ENCODE measurements around the gene TMEM221. TPM values are rescaled to one million over a fixed set of nuclear protein-coding genes. Genes with fewer than 3 reads are reported as not detected.

The TMEM221 gene
- total RNA-seq, 2 donors from 2014 or later = 3.5 to 4.8 TPM

DNA sequence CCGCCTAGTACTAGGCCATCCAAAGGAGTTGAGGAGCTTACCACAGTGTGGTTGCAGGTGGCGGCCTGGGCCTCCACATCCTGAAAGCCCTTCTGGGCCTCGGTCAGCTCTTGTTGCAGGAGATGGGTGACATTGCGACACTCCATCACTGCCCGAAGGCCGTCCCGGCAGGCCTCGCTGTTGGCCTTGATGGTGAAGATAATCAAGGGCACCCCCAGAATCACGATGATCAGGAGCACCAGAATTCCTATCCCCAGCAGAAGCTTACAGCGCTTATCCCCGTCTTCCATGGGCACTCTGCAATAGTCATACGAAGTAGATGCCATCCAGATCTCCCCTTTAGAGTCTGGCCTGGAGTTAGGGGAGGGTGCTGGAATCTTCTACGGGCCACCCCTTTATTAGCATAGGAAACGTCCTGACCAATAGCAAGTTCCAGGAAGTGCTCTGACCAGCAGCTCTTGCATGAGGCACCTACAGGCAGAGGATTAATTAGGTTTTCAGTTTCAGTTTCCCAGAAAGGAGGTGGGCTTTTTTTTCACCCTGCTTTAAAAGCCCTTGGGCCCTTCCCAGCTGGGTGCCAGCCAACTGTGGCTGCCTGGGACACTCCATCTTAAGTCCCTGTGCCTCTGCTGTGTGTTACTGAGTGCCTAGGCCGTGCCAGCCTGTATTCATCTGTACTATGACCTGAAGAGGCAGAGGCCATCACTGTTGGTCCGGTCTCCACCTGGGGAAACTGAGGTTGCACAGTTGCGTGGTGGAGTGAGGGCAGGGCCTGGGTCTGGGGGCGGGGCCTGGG lies 43.0 kb downstream of the TMEM221 start, which contains the start of gene BST2:
TSS of gene BST2 (minus strand) at position 381 of the 796 bp plus-strand sequence. CDS start at position 326, 55 bp downstream.
- Mint-ChIP-seq H3K27me3 (ENCODE audit: insufficient read depth) (no peaks in the 10 kb centered on the region), H3K4me1 (peaks cover 13% of the 10 kb centered on the region), H3K9me3 (no peaks in the 10 kb centered on the region), H3K27ac (peak within 1 kb of the TSS; percentile 94), H3K4me3 (peak within 1 kb of the TSS; percentile 72), H3K36me3 (ENCODE audit: low read depth) (peaks cover 5% of the 10 kb centered on the region)
- H3K4me1 ChIP-seq (ENCODE audit: control insufficient read depth, insufficient read depth, low read length) = peaks cover 19% of the 10 kb centered on the region
- TF ChIP-seq, protein P1, sequence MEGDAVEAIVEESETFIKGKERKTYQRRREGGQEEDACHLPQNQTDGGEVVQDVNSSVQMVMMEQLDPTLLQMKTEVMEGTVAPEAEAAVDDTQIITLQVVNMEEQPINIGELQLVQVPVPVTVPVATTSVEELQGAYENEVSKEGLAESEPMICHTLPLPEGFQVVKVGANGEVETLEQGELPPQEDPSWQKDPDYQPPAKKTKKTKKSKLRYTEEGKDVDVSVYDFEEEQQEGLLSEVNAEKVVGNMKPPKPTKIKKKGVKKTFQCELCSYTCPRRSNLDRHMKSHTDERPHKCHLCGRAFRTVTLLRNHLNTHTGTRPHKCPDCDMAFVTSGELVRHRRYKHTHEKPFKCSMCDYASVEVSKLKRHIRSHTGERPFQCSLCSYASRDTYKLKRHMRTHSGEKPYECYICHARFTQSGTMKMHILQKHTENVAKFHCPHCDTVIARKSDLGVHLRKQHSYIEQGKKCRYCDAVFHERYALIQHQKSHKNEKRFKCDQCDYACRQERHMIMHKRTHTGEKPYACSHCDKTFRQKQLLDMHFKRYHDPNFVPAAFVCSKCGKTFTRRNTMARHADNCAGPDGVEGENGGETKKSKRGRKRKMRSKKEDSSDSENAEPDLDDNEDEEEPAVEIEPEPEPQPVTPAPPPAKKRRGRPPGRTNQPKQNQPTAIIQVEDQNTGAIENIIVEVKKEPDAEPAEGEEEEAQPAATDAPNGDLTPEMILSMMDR (conservative IDR thresholded peaks at IDR 0.05) = no peak
- H3K9me3 ChIP-seq (ENCODE audit: control insufficient read depth, low read length) = no peaks in the 10 kb centered on the region
- H3K27ac ChIP-seq (ENCODE audit: low read depth, low read length) = peak within 1 kb of the TSS; percentile 32
- DNase-seq = peak; percentile 69
- no peaks in the 10 kb centered on the region for H3K27me3 ChIP-seq (ENCODE audit: control insufficient read depth, insufficient read depth, low read length, poor library complexity, severe bottlenecking)
- peak within 1 kb of the TSS; percentile 97 for H3K9ac ChIP-seq (ENCODE audit: extremely low read depth, low read length, poor library complexity, severe bottlenecking)
- WGBS, 2 experiments (ENCODE audit: insufficient coverage in 1 of 2, insufficient read length in 1 of 2) = 82 to 88% methylated on average over 11 to 18 of the region's 18 CpGs
- H3K36me3 ChIP-seq (ENCODE audit: control insufficient read depth, insufficient read depth, low read length) = peaks cover 16% of the 10 kb centered on the region
- H3K4me3 ChIP-seq (ENCODE audit: low read length) = peak within 1 kb of the TSS; percentile 98

DNA sequence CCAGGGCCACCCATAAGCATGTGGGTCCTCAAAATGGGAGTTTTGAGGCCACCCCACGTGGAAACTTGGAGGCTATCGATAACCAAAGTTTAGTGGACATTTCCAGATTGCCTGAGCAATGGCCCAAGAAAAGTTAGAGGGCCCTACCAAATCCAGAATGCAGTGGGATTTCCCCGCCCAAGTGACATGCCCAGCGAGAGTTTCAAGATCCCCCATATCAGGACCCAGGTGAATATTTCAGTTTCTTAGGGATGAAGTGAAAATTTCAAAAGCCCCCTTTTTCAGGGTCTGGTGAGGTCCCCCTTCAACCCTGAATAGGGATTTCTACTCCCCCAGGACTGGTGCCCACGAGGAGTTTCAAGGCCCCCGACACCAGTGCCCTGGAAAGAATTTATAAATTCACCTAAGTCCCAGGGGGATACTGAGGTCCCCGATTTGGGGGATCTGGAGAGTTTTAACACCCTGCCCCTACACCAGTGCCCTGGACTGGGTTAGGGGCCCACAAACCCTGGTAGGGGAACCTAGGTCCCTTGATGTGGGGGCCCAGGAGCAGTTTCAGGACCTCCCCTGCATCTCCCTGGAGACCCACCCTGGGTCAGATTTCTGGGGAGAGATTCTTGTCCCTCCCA lies 43.7 kb downstream of the TMEM221 start:
- Histone ChIP-seq H3K9ac (ENCODE audit: extremely low read depth, low read length, poor library complexity, severe bottlenecking) (peak overlapping the region; percentile 97), H3K36me3 (ENCODE audit: control insufficient read depth, insufficient read depth, low read length) (peaks cover 20% of the 10 kb centered on the region)
- peak overlapping the region; percentile 72 for H3K4me3 Mint-ChIP-seq

DNA sequence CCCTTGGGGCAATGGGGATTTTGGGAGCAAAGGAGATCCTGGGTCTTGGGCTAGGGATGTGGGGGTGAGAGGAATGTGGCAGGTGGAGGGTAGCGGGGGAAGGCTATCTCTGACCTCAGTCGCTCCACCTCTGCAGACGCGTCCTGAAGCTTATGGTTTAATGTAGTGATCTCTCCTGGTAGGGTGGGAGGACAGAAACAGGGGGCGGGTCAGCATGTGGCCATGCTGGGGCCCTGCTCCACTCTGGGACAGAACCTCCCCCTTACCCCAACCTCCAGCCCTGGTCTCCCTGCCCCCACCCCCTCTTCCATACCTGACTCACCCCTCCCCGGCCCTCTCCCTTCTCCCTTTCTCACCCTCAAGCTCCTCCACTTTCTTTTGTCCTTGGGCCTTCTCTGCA lies 44.5 kb downstream of the TMEM221 start:
- peak overlapping the region; percentile 98 for H3K4me3 ChIP-seq (ENCODE audit: low read length)

More for the DNA sequence above, 43.7 kb downstream of the TMEM221 start:
- 72 to 77% methylated on average over 5 to 7 of the region's 7 CpGs for WGBS, 2 experiments (ENCODE audit: insufficient coverage in 1 of 2, insufficient read length in 1 of 2)
- DNase-seq = no peak
- H3K9me3 ChIP-seq (ENCODE audit: control insufficient read depth, low read length) = no peaks in the 10 kb centered on the region
- no peaks in the 10 kb centered on the region for H3K27me3 ChIP-seq (ENCODE audit: control insufficient read depth, insufficient read depth, low read length, poor library complexity, severe bottlenecking)
- Mint-ChIP-seq H3K9me3 (no peaks in the 10 kb centered on the region), H3K4me1 (peaks cover 13% of the 10 kb centered on the region), H3K27ac (peak overlapping the region; percentile 94), H3K36me3 (ENCODE audit: low read depth) (peaks cover 5% of the 10 kb centered on the region), H3K27me3 (ENCODE audit: insufficient read depth) (no peaks in the 10 kb centered on the region)
- peaks cover 19% of the 10 kb centered on the region for H3K4me1 ChIP-seq (ENCODE audit: control insufficient read depth, insufficient read depth, low read length)
- peak overlapping the region; percentile 32 for H3K27ac ChIP-seq (ENCODE audit: low read depth, low read length)
- TF ChIP-seq, protein P1 (conservative IDR thresholded peaks at IDR 0.05) = no peak
- peak overlapping the region; percentile 98 for H3K4me3 ChIP-seq (ENCODE audit: low read length)

More for the DNA sequence above, 44.5 kb downstream of the TMEM221 start:
- peaks cover 20% of the 10 kb centered on the region for H3K36me3 ChIP-seq (ENCODE audit: control insufficient read depth, insufficient read depth, low read length)
- H3K27me3 Mint-ChIP-seq (ENCODE audit: insufficient read depth) = no peaks in the 10 kb centered on the region
- peak overlapping the region; percentile 72 for H3K4me3 Mint-ChIP-seq
- no peaks in the 10 kb centered on the region for H3K27me3 ChIP-seq (ENCODE audit: control insufficient read depth, insufficient read depth, low read length, poor library complexity, severe bottlenecking)
- no peaks in the 10 kb centered on the region for H3K9me3 ChIP-seq (ENCODE audit: control insufficient read depth, low read length)
- WGBS, 2 experiments (ENCODE audit: insufficient coverage in 1 of 2, insufficient read length in 1 of 2) = 20% methylated on average over 5 of the region's 6 CpGs; no CpG with 5 or more reads in 1 of the 2 experiments
- peak overlapping the region; percentile 57 for H3K27ac ChIP-seq (ENCODE audit: low read depth, low read length)
- H3K9ac ChIP-seq (ENCODE audit: extremely low read depth, low read length, poor library complexity, severe bottlenecking) = peak overlapping the region; percentile 97
- H3K27ac Mint-ChIP-seq = peak overlapping the region; percentile 94
- H3K4me1 Mint-ChIP-seq = peaks cover 13% of the 10 kb centered on the region
- peak; percentile 82 for DNase-seq
- H3K9me3 Mint-ChIP-seq = no peaks in the 10 kb centered on the region
- peaks cover 19% of the 10 kb centered on the region for H3K4me1 ChIP-seq (ENCODE audit: control insufficient read depth, insufficient read depth, low read length)
- H3K36me3 Mint-ChIP-seq (ENCODE audit: low read depth) = peaks cover 5% of the 10 kb centered on the region
- TF ChIP-seq, protein P1 (conservative IDR thresholded peaks at IDR 0.05) = no peak
